Measurements from ENCODE around the gene NADK. TPM values are rescaled to one million over a fixed set of nuclear protein-coding genes. Genes with fewer than 3 reads are reported as not detected.

Gene NADK
- polyA plus RNA-seq, 1 experiment, result 37.8 TPM

DNA sequence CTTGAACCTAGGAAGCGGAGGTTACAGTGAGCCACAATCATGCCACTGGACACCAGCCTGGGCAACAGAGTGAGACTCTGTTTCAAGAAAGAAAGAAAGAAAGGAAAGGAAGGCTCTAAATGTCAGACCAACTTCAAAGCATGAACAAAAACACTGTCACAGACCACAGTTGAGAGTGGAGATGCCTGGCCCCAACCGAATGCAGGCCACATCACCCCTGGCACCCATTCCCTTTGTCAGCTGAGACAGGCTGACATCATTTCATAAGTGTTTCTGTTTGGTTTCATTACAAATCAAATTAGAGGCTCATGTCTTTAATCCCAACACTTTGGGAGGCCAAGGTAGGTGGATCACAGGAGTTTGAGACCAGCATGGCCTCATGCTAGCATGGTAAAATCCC, 28.6 kb upstream of the NADK start:
- no peaks in the 10 kb centered on the region for H3K9me3 ChIP-seq (ENCODE audit: control insufficient read depth, insufficient read depth, low read length)
- no peak for DNase-seq (ENCODE audit: low read depth, low spot score)

DNA sequence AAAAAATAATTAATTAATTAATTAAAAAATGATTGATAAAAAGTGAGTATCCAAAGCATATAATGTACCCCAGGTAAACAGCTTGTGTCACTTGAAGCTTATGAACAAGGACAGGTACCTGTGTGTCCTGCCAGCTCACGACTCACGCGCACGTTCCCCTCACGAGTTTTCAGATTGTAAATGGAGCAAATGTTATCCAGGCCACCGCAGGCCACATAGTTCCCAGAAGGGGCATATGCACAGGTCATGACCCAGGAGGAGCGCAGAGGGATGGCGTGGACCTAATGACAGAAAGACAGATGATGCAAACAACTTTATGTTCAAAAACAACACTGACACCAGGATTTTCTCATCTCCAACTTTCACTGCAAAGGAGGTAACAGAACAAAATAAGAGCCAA, 26.0 kb upstream of the NADK start:
- CTCF ChIA-PET, result interaction anchor here (1.1 kb wide), 1 partner anchor 102 kb away, joined by 3 read pairs; no protein-coding TSS in a partner anchor
- POLR2A ChIA-PET, result no interaction called here
- DNase-seq (ENCODE audit: low read depth, low spot score), result no peak
- Histone ChIP-seq H3K4me3 (ENCODE audit: low read depth, low read length) (no peak overlapping the region), H3K9me3 (ENCODE audit: control insufficient read depth, insufficient read depth, low read length) (no peaks in the 10 kb centered on the region), H3K27me3 (ENCODE audit: control insufficient read depth, insufficient read depth, low read length) (no peaks in the 10 kb centered on the region), H3K27ac (ENCODE audit: low read depth, low read length) (no peak overlapping the region)
- no peak for TF ChIP-seq CTCF (IDR thresholded peaks at IDR 0.05; ENCODE audit: low read depth, low read length)

More for the DNA sequence above, 28.6 kb upstream of the NADK start:
- H3K27me3 ChIP-seq (ENCODE audit: control insufficient read depth, insufficient read depth, low read length), result no peaks in the 10 kb centered on the region
- ChIA-PET CTCF (interaction anchor here (0.8 kb wide), 1 partner anchor 99 kb away, joined by 3 read pairs; no protein-coding TSS in a partner anchor), POLR2A (interaction anchor here (0.9 kb wide), 2 partner anchors 11 to 102 kb away, joined by 3 to 6 read pairs; no protein-coding TSS in a partner anchor)
- TF ChIP-seq CTCF (IDR thresholded peaks at IDR 0.05; ENCODE audit: low read depth, low read length), result no peak
- H3K27ac ChIP-seq (ENCODE audit: low read depth, low read length), result peak overlapping the region; percentile 21
- no peak overlapping the region for H3K4me3 ChIP-seq (ENCODE audit: low read depth, low read length)

DNA sequence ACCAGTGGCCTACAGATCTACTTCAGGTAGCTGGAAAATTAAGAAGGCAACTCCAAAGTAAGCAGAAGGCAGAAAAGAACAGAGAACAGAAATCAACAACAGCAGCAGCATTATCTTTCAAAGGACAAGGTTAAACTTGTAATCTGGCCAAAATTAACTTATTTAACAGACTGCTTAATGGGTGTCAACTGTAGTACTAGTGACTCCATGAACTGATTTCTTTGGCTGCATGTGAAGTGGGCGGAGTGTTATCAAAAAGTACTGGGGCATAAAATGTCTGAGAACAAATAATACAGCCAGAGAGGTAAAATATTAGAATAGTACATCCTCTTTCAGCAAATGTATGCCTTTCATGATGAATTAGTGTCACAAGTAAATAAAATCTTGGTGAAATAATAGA, 24.6 kb upstream of the NADK start:
- Histone ChIP-seq H3K27ac (ENCODE audit: low read depth, low read length) (no peak overlapping the region), H3K9me3 (ENCODE audit: control insufficient read depth, insufficient read depth, low read length) (no peaks in the 10 kb centered on the region), H3K27me3 (ENCODE audit: control insufficient read depth, insufficient read depth, low read length) (no peaks in the 10 kb centered on the region), H3K4me3 (ENCODE audit: low read depth, low read length) (no peak overlapping the region)
- no peak for TF ChIP-seq CTCF (IDR thresholded peaks at IDR 0.05; ENCODE audit: low read depth, low read length)
- POLR2A ChIA-PET, result no interaction called here
- CTCF ChIA-PET, result no interaction called here
- DNase-seq (ENCODE audit: low read depth, low spot score), result no peak

DNA sequence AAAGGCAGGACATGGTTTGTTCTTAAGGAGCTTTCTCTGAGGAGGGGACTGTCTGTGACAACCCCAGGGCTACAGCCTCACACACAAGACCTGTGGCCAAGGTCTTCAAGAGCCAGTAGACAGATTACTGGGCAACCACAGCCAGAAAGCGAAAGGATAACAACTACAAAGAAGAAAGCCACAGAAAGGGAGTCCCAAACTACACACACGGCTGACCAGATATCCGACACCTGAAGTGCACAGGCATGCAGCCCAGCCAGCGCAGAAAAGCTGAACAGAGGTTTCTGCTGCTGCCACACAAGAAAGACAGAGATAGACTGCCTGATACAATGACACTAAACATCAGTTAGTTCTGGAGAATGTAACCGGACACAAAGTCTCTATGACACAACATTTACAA, 21.4 kb upstream of the NADK start:
- CTCF ChIA-PET, result no interaction called here
- H3K4me3 ChIP-seq (ENCODE audit: low read depth, low read length), result no peak overlapping the region
- no peak overlapping the region for H3K27ac ChIP-seq (ENCODE audit: low read depth, low read length)
- no peaks in the 10 kb centered on the region for H3K27me3 ChIP-seq (ENCODE audit: control insufficient read depth, insufficient read depth, low read length)
- POLR2A ChIA-PET, result no interaction called here
- H3K9me3 ChIP-seq (ENCODE audit: control insufficient read depth, insufficient read depth, low read length), result no peaks in the 10 kb centered on the region
- DNase-seq (ENCODE audit: low read depth, low spot score), result no peak
- TF ChIP-seq CTCF (IDR thresholded peaks at IDR 0.05; ENCODE audit: low read depth, low read length), result no peak

DNA sequence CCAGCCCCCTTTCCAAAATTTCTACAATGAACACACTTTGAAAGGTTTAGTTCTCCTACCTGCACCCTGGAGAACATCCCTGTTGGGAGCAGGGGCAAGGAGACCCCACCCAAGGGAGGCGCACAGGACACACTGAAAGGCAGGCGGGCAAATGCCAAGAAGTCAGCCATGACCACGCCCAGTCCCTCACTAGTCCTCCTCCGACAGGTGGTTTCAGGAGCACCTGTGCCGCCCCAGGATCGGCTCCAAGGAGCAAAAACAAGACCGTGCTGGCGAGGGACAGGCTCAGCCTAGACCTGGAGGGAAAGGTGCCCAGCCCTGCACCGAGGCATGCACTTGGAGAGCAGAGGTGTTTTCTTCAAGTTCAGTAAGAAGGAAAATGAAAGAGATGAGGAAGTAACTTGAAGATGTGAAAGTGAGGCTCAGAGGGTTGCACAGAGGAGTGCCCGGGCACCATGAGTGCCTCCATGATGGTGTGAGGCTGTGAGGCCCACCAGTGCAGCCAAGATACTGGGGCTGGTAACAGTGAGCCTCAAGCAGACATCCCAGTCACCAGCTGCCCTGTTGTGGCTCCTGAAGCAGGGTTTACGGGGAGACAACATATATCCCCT, 19.6 kb upstream of the NADK start:
- no peak overlapping the region for H3K4me3 ChIP-seq (ENCODE audit: low read depth, low read length)
- no peak for TF ChIP-seq CTCF (IDR thresholded peaks at IDR 0.05; ENCODE audit: low read depth, low read length)
- no peaks in the 10 kb centered on the region for H3K27me3 ChIP-seq (ENCODE audit: control insufficient read depth, insufficient read depth, low read length)
- H3K27ac ChIP-seq (ENCODE audit: low read depth, low read length), result no peak overlapping the region
- ChIA-PET CTCF (no interaction called here), POLR2A (no interaction called here)
- H3K9me3 ChIP-seq (ENCODE audit: control insufficient read depth, insufficient read depth, low read length), result no peaks in the 10 kb centered on the region
- DNase-seq (ENCODE audit: low read depth, low spot score), result no peak

All from AG04450 (cell line).